K562 (cell line): ENCODE data around the gene CXXC1. TPM values are rescaled to one million over a fixed set of nuclear protein-coding genes. Genes with fewer than 3 reads are reported as not detected.

Experiments used
- CTBP1 ChIP-seq: fragments of 450-650 bp; IDR thresholded peaks from 2 replicates; pipeline ENCODE4 v1.6.1; 2016; ENCODE audit warnings: borderline replicate concordance
- OTX1 ChIP-seq: fragments of 450-650 bp; formaldehyde crosslinking; IDR thresholded peaks from 2 replicates; pipeline ENCODE4 v1.4.0; 2022; ENCODE audit warnings: mild to moderate bottlenecking
- SMC3 ChIP-seq: conservative IDR thresholded peaks from 2 replicates; pipeline ENCODE4 v1.6.1; 2011; ENCODE audit warnings: low read depth, low read length, improper control_type of control experiment; ENCODE audit not compliant: insufficient read depth
- TAF9B ChIP-seq: fragments of 450-650 bp; IDR thresholded peaks from 2 replicates; pipeline ENCODE4 v1.6.1; 2018; ENCODE audit warnings: mild to moderate bottlenecking; ENCODE audit not compliant: partially characterized antibody
- TCFL5 ChIP-seq: fragments of 250-450 bp; sonication (Bioruptor Pico); conservative IDR thresholded peaks from 2 replicates; pipeline ENCODE4 v1.6.1; 2021; ENCODE audit warnings: mild to moderate bottlenecking, moderate library complexity, matching md5 sums
- TFAM ChIP-seq: fragments of 250-450 bp; sonication (Bioruptor Pico); conservative IDR thresholded peaks from 2 replicates; pipeline ENCODE4 v1.5.0; 2021; ENCODE audit warnings: mild to moderate bottlenecking, moderate library complexity
- ZFX ChIP-seq: sonication (generic); formaldehyde crosslinking; IDR thresholded peaks from 2 replicates; pipeline ENCODE4 v1.8.0; 2022; ENCODE audit warnings: mild to moderate bottlenecking, missing genetic modification reagents, moderate library complexity
- ZNF124 ChIP-seq: sonication (generic); formaldehyde crosslinking; IDR thresholded peaks from 2 replicates; pipeline ENCODE4 v1.8.1; 2022; ENCODE audit warnings: missing genetic modification reagents
- ZNF444 ChIP-seq: fragments of 250-450 bp; sonication (Bioruptor Pico); IDR thresholded peaks from 2 replicates; pipeline ENCODE4 v1.4.0; 2020; ENCODE audit warnings: mild to moderate bottlenecking, moderate library complexity
- polyA plus RNA-seq, 8 experiments: library from polyadenylated mRNA; depleted of rRNA in 4 of 8; stranded (reverse) in 5 of 8; unstranded in 3 of 8; fragments of >200 nt; fragmentation: Nextera tagmentation in 2 of 8; fragmentation: Illumina TruSeq in 1 of 8; extraction: Ambion mirVana in 2 of 8; extraction: Trizol in 1 of 8; gene quantifications; 2 replicates each; pipeline versions ENCODE4 v1.2.1 to v1.2.3, GENCODE V29; 2011 to 2014; ENCODE audit warnings: inconsistent platforms in 1 of 8, missing spikeins in 1 of 8
- total RNA-seq, 7 experiments: library from RNA; depleted of rRNA in 6 of 7; stranded (reverse); fragments of >200 nt in 6 of 7; fragmentation: Illumina TruSeq in 2 of 7; extraction: Trizol in 2 of 7; gene quantifications; 2 replicates each; pipeline versions ENCODE4 v1.2.1 to v1.2.3, GENCODE V29; 2011 to 2021; ENCODE audit warnings: low replicate concordance in 1 of 7
- TF ChIP-seq, protein P1 (sequence below): fragments of 250-450 bp; sonication (Bioruptor Pico); IDR thresholded peaks from 2 replicates; pipeline ENCODE4 v1.8.0; 2022; ENCODE audit warnings: inconsistent platforms
- TF ChIP-seq, protein P2 (sequence below): fragments of 150-350 bp; conservative IDR thresholded peaks from 2 replicates; pipeline ENCODE4 v1.6.1; 2014; ENCODE audit warnings: low read length
- TF ChIP-seq, protein P3 (sequence below), 2 experiments: fragments of 250-450 bp in 1 of 2; fragments of 450-650 bp in 1 of 2; sonication (Bioruptor Pico) in 1 of 2; IDR thresholded peaks; 2 replicates each; pipeline versions ENCODE4 v1.6.1 to v1.8.0; 2016 to 2021; ENCODE audit warnings: mild to moderate bottlenecking in 2 of 2, moderate library complexity in 2 of 2, missing compliant biosample characterization in 1 of 2, missing genetic modification characterization in 1 of 2
- TF ChIP-seq, protein P4 (sequence below): IDR thresholded peaks from 2 replicates; pipeline ENCODE4 v1.6.1; 2016; ENCODE audit warnings: missing genetic modification characterization, missing compliant biosample characterization

The CXXC1 gene
- total and polyA plus RNA-seq, 9 of the 15 experiments (the other 6 are each of a cell fraction or from before 2014, with no cell fraction given), result 3.4 to 81.0 (median 34.1) TPM

DNA sequence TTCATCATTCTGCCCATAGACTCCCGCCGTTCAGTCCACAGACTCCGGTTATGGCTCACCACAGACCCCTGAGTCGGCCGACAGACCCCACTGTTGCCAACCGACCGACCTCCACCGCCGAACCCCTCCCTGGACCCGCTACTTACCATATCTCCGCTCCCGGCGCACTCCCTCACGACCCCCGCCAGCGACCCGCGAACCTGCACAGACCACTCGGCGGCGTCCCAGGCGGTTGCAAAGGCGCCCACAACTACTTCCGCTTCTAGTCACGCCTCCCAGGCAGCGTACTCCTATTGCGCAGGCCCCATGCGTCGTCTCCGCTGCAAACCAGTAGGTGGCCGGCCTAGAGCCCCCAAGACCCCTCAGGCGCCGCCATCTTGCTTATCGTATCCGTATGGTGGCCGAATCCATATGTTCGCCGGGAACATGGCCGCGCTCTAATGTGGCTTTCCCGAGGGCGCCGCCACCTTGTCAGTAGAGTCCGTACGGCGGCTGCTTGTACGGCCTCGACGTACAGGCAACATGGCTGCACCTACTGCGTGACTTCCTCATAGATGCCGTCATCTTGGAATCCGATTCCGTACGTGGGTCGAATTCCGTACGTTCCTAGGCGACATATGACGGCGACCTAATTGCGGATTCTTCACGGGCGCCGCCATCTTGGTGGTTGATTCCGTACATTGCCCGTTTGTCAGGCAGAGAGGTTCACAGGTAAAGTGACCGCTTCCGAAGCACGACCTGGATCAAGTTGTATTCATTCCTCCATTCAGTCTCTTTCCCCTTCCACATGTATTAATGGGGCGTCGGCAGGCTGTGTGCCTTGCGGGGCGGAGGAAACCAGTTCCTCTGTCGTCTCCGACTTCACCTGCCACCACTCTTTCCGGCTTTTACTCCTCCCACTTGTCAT lies at the start of gene CXXC1 (continued):
- TF ChIP-seq, protein P1, sequence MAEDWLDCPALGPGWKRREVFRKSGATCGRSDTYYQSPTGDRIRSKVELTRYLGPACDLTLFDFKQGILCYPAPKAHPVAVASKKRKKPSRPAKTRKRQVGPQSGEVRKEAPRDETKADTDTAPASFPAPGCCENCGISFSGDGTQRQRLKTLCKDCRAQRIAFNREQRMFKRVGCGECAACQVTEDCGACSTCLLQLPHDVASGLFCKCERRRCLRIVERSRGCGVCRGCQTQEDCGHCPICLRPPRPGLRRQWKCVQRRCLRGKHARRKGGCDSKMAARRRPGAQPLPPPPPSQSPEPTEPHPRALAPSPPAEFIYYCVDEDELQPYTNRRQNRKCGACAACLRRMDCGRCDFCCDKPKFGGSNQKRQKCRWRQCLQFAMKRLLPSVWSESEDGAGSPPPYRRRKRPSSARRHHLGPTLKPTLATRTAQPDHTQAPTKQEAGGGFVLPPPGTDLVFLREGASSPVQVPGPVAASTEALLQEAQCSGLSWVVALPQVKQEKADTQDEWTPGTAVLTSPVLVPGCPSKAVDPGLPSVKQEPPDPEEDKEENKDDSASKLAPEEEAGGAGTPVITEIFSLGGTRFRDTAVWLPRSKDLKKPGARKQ (CRISPR knock-in tag), result no peak
- TF ChIP-seq ZFX (CRISPR knock-in tag), result peak; percentile 39; the same call in 1 of the 2 replicates
- TF ChIP-seq, protein P2, sequence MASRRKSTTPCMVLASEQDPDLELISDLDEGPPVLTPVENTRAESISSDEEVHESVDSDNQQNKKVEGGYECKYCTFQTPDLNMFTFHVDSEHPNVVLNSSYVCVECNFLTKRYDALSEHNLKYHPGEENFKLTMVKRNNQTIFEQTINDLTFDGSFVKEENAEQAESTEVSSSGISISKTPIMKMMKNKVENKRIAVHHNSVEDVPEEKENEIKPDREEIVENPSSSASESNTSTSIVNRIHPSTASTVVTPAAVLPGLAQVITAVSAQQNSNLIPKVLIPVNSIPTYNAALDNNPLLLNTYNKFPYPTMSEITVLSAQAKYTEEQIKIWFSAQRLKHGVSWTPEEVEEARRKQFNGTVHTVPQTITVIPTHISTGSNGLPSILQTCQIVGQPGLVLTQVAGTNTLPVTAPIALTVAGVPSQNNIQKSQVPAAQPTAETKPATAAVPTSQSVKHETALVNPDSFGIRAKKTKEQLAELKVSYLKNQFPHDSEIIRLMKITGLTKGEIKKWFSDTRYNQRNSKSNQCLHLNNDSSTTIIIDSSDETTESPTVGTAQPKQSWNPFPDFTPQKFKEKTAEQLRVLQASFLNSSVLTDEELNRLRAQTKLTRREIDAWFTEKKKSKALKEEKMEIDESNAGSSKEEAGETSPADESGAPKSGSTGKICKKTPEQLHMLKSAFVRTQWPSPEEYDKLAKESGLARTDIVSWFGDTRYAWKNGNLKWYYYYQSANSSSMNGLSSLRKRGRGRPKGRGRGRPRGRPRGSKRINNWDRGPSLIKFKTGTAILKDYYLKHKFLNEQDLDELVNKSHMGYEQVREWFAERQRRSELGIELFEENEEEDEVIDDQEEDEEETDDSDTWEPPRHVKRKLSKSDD, result no peak
- TF ChIP-seq, protein P3, sequence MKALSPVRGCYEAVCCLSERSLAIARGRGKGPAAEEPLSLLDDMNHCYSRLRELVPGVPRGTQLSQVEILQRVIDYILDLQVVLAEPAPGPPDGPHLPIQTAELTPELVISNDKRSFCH (CRISPR knock-in tag; IDR thresholded peaks at IDR 0.05), result no peak
- TF ChIP-seq, protein P3 (tag; IDR thresholded peaks at IDR 0.05), result peak; percentile 97
- no peak for TF ChIP-seq ZNF124 (CRISPR knock-in tag)
- no peak for TF ChIP-seq TCFL5 (CRISPR knock-in tag)
- TF ChIP-seq ZNF444 (CRISPR knock-in tag), result no peak
- peak; percentile 25; the same call in 1 of the 2 replicates for TF ChIP-seq SMC3
- TF ChIP-seq CTBP1, result peak; percentile 46; the same call in 1 of the 2 replicates
- TF ChIP-seq TFAM (CRISPR knock-in tag), result no peak
- TF ChIP-seq, protein P4, sequence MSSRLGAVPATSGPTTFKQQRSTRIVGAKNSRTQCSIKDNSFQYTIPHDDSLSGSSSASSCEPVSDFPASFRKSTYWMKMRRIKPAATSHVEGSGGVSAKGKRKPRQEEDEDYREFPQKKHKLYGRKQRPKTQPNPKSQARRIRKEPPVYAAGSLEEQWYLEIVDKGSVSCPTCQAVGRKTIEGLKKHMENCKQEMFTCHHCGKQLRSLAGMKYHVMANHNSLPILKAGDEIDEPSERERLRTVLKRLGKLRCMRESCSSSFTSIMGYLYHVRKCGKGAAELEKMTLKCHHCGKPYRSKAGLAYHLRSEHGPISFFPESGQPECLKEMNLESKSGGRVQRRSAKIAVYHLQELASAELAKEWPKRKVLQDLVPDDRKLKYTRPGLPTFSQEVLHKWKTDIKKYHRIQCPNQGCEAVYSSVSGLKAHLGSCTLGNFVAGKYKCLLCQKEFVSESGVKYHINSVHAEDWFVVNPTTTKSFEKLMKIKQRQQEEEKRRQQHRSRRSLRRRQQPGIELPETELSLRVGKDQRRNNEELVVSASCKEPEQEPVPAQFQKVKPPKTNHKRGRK (tag), result no peak
- TF ChIP-seq OTX1 (CRISPR knock-in tag), result no peak
- TF ChIP-seq TAF9B, result peak; percentile 7
